Measurements from ENCODE around the gene ZNF417.
"Not testable (repeated sequence)": the region's sequence is repeated elsewhere in the genome, so short reads cannot be mapped to it uniquely, and the experiment has no call there.

ZNF417 gene

DNA sequence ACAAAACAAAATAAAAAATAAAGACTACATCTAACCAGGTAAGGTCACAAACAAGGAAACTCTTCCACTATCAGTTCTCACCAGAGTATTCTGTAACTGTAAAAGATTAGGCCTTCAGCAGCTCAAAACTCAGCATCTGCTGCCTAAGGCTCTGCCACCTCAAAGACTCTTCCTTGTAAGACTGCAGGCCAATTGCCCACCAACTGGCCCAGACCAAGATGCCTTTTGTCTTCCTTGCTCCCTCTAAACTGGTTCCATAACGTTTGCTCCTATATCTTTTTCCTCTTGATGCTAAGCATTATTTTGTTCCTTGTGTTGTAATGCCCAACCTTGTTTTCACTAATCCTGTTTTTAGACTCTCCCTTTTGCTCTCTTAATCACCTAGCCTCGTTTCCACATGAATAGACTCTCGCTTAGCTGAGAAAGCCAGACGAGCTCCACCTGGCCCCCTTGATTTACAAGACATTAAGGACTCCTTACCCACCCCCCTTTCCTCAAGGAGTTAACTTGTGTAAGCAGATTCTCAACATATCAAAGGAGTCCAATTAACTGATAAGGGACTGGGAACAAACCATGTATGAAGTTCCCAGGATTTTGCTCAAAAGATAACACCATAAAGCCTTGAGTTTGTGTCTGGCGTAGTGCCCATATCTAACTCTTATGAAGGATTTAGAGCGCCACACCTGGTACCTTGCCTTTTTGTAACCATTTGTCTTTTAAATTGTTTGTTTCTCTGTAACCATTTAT, 29.0 kb downstream of the ZNF417 start:
- peak; percentile 59 for DNase-seq

GRCh38 chr19:57886046-57886445, 30.3 kb downstream of the ZNF417 start:
- no peak for DNase-seq

DNA sequence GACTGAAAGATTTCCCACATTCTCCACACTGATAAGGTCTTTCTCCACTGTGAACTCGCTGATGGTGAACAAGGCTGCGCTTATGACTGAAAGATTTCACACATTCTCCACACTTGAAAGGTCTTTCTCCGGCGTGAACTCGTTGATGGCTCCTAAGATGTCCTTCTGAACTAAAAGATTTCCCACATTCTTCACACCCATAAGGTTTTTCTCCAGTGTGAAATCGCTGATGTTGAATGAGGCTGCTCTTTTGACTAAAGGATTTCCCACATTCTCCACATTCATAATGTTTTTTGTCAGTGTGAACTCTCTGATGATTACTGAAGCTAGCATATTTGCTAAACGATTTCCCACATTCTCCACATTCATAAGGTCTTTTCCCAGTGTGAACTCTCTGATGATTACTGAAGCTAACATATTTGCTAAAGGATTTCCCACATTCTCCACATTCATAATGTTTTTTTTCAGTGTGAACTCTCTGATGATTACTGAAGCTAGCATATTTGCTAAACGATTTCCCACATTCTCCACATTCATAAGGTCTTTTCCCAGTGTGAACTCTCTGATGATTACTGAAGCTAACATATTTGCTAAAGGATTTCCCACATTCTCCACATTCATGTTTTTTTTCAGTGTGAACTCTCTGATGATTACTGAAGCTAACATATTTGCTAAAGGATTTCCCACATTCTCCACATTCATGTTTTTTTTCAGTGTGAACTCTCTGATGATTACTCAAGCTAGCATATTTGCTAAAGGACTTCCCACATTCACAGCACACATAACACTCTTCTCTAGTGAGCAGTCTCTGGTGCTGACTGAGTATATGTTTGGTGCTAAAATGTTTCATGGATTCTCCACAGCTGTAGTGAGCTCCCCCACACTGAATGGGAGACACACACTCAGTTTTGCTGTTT, 42.3 kb downstream of the ZNF417 start:
- DNase-seq = not testable (repeated sequence)

GRCh38 chr19:57872450-57872849, 43.9 kb downstream of the ZNF417 start:
- no peak for DNase-seq

DNA sequence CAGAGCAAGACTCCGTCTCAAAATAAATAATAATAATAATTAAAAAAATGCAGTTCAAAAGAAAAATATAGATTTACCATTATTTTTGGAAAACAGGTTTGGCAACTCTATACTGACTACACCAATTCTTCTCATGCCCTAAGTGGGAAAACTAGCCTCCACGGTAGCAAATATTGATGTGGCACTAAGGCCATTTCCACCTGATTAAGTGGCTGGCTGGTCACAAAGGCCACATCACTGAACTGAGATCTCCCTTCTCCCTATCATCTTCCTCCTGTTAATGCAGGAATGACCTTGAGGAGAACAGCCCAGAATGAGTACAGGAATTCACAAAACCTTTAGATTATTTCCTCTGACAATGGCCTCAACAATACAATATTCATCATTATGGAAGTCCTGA, 46.2 kb downstream of the ZNF417 start:
- DNase-seq = no peak

DNA sequence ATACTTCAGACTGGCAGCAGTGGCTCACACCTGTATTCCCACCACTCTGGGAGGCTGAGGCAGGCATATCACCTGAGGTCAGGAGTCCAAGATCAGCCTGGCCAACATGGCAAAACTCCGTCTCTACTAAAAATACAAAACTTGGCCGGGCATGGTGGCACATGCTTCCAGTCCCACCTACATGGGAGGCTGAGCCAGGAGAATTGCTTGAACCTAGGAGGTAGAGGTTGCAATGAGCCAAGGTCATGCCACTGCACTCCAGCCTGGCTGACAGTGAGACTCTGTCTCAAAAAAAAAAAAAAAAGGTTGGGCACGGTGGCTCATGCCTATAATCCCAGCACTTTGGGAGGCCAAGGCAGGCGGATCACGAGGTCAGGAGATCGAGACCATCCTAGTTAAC, 46.7 kb downstream of the ZNF417 start:
- DNase-seq = not testable (repeated sequence)

- no peak for DNase-seq
Observed at GRCh38 chr19:57867868-57868492, 48.4 kb downstream of the ZNF417 start.
